GM19455 (cell line): ENCODE data around the gene LSR.
"Not testable (repeated sequence)": the region's sequence is repeated elsewhere in the genome, so short reads cannot be mapped to it uniquely, and the experiment has no call there.

ENCODE experiments used
- ATAC-seq: cut with Tn5 transposase; IDR thresholded peaks from one replicate; pipeline ENCODE4 v1.9.1; 2021; ENCODE audit not compliant: unreplicated experiment

LSR gene

GRCh38 chr19:35284153-35285094, 35.6 kb downstream of the LSR start:
- ATAC-seq, result no peak

- ATAC-seq, result no peak
These were observed 36.3 kb downstream of the LSR start for GRCh38 chr19:35285095-35285449.

- ATAC-seq, result not testable (repeated sequence)
These were observed 36.7 kb downstream of the LSR start for GRCh38 chr19:35285465-35285864.

GRCh38 chr19:35286101-35286500, 37.3 kb downstream of the LSR start:
- ATAC-seq, result not testable (repeated sequence)

GRCh38 chr19:35287713-35288112, 38.9 kb downstream of the LSR start:
- ATAC-seq, result no peak

- no peak for ATAC-seq
These were observed 39.5 kb downstream of the LSR start for GRCh38 chr19:35288331-35288730.

- no peak for ATAC-seq
These were observed 40.1 kb downstream of the LSR start for GRCh38 chr19:35288906-35289305.

GRCh38 chr19:35290381-35291127, 41.8 kb downstream of the LSR start:
- ATAC-seq, result no peak

- ATAC-seq, result no peak
These were observed 42.5 kb downstream of the LSR start for GRCh38 chr19:35291259-35291658.

- no peak for ATAC-seq
These were observed 43.1 kb downstream of the LSR start, which contains the start of gene MAG for GRCh38 chr19:35291916-35292315. Gene MAG (plus strand): TSS chr19:35292161. CDS start chr19:35295409, 3,248 bp downstream.

GRCh38 chr19:35292421-35293362, 43.9 kb downstream of the LSR start:
- no peak for ATAC-seq

GRCh38 chr19:35293363-35293739, 44.5 kb downstream of the LSR start:
- no peak for ATAC-seq

- ATAC-seq, result no peak
These were observed 45.0 kb downstream of the LSR start for GRCh38 chr19:35293808-35294207.

- no peak for ATAC-seq
These were observed 45.5 kb downstream of the LSR start for GRCh38 chr19:35294328-35294727.

GRCh38 chr19:35294859-35295791, 46.3 kb downstream of the LSR start:
- ATAC-seq, result no peak

- ATAC-seq, result no peak
These were observed 47.1 kb downstream of the LSR start for GRCh38 chr19:35295792-35296462.

- ATAC-seq, result no peak
These were observed 48.1 kb downstream of the LSR start for GRCh38 chr19:35296644-35297514.

- ATAC-seq, result no peak
These were observed 48.7 kb downstream of the LSR start for GRCh38 chr19:35297515-35297848.
